Endothelial cell of umbilical vein (primary cell): ENCODE measurements around the gene MRTFA. TPM values are rescaled to one million over a fixed set of nuclear protein-coding genes. Genes with fewer than 3 reads are reported as not detected.

Experiments
- BruUV-seq: library from RNA; stranded (reverse); fragments of 400-500 nt; replicated peaks from 2 replicates; lab custom pipeline; 2021; lab: Mats Ljungman, UMichigan
- CTCF ChIA-PET: fragments of 300-600, 350-600 bp; sonication (Branson Sonifier 250); formaldehyde crosslinking; loops from one replicate; lab custom pipeline; 2021; ENCODE audit warnings: antibody characterized with exemption, inconsistent platforms; lab: Charles Lee
- POLR2A ChIA-PET: fragments of 300-600, 350-600 bp; sonication (Branson Sonifier 250); formaldehyde crosslinking; loops from one replicate; lab custom pipeline; 2021; ENCODE audit warnings: antibody characterized with exemption, inconsistent platforms; lab: Charles Lee
- DNase-seq: peaks from one replicate; pipeline ENCODE4 v3.0.0-alpha.2; 2011; ENCODE audit warnings: low read depth, low spot score
- FAIRE-seq: peaks from 2 replicates; lab custom pipeline; 2011; peaks lifted over from hg19 to GRCh38; lab: Jason Lieb, UNC
- H2AFZ ChIP-seq: 2 replicates; pipeline ENCODE4 v1.6.0; 2012; ENCODE audit warnings: low read depth, low read length, control low read depth, inconsistent platforms
- H3K27ac ChIP-seq: 2 replicates; pipeline ENCODE4 v1.5.1; 2011; ENCODE audit warnings: low read depth, mild to moderate bottlenecking, control low read depth, low read length, moderate library complexity; ENCODE audit not compliant: insufficient read depth
- H3K27me3 ChIP-seq, 2 experiments: 2 replicates each; pipeline versions ENCODE4 v1.6.0 to v1.6.1; 2011; ENCODE audit warnings: low read length in 2 of 2, mixed read lengths in 1 of 2; ENCODE audit not compliant: control insufficient read depth in 2 of 2, insufficient read depth in 2 of 2
- H3K36me3 ChIP-seq, 2 experiments: 2 replicates in 1 of 2; 3 replicates in 1 of 2; pipeline ENCODE4 v1.5.1; 2011; ENCODE audit warnings: low read length in 2 of 2, mild to moderate bottlenecking in 1 of 2, moderate library complexity in 1 of 2; ENCODE audit not compliant: control insufficient read depth in 2 of 2, insufficient read depth in 2 of 2; ENCODE audit errors: extremely low read depth in 1 of 2
- H3K4me1 ChIP-seq: 3 replicates; pipeline ENCODE4 v1.5.1; 2011; ENCODE audit warnings: mild to moderate bottlenecking, low read length; ENCODE audit not compliant: control insufficient read depth, insufficient read depth; ENCODE audit errors: extremely low read depth
- H3K4me2 ChIP-seq: 2 replicates; pipeline ENCODE4 v1.6.1; 2011; ENCODE audit warnings: low read length, control low read depth, mixed read lengths; ENCODE audit not compliant: insufficient read depth
- H3K4me3 ChIP-seq, 3 experiments: fragments of 200-600 bp in 1 of 3; sonication (generic), shearing (Covaris generic) in 1 of 3; replicated peaks in 1 of 3; 2 replicates each; pipeline ENCODE4 v1.5.1; 2011 to 2016; ENCODE audit warnings: control low read depth in 3 of 3, low read length in 3 of 3, mild to moderate bottlenecking in 2 of 3, inconsistent platforms in 1 of 3, low read depth in 1 of 3, moderate library complexity in 1 of 3; ENCODE audit not compliant: insufficient read depth in 1 of 3
- H3K79me2 ChIP-seq: 2 replicates; pipeline ENCODE4 v1.6.0; 2012; ENCODE audit warnings: low read length, inconsistent platforms; ENCODE audit not compliant: control insufficient read depth, insufficient read depth
- H3K9ac ChIP-seq: replicated peaks from 2 replicates; pipeline ENCODE3; 2011; ENCODE audit warnings: low read length, control low read depth; ENCODE audit not compliant: insufficient read depth; ENCODE audit errors: extremely low read depth
- H3K9me1 ChIP-seq: replicated peaks from 3 replicates; pipeline ENCODE4 v1.6.0; 2011; ENCODE audit warnings: mild to moderate bottlenecking, low read length; ENCODE audit not compliant: control insufficient read depth, insufficient read depth; ENCODE audit errors: extremely low read depth
- H3K9me3 ChIP-seq: replicated peaks from 2 replicates; pipeline ENCODE4 v1.5.1; 2012; ENCODE audit warnings: low read length, inconsistent platforms; ENCODE audit not compliant: control insufficient read depth, insufficient read depth
- H4K20me1 ChIP-seq: replicated peaks from 2 replicates; pipeline ENCODE3; 2011; ENCODE audit warnings: mild to moderate bottlenecking, low read length; ENCODE audit not compliant: control insufficient read depth, insufficient read depth; ENCODE audit errors: extremely low read depth
- CTCF ChIP-seq, 2 donors: IDR thresholded peaks; 1 replicate in 1 of 2; 2 replicates in 1 of 2; pipeline ENCODE4 v1.5.1; 2011; ENCODE audit warnings: low read length in 2 of 2, mild to moderate bottlenecking in 2 of 2, moderate library complexity in 2 of 2, control low read depth in 1 of 2, inconsistent platforms in 1 of 2, low read depth in 1 of 2; ENCODE audit not compliant: insufficient read depth in 1 of 2; ENCODE audit errors: extremely low read depth in 1 of 2
- EZH2 ChIP-seq: IDR thresholded peaks from 2 replicates; pipeline ENCODE4 v1.6.1; 2012; ENCODE audit warnings: borderline replicate concordance, low read depth, mild to moderate bottlenecking, moderate library complexity, low read length, inconsistent platforms; ENCODE audit not compliant: severe bottlenecking
- FOS ChIP-seq: IDR thresholded peaks from 2 replicates; pipeline ENCODE4 v1.6.1; 2011; ENCODE audit warnings: mild to moderate bottlenecking, low read length, moderate library complexity, borderline replicate concordance; ENCODE audit not compliant: insufficient read depth
- GATA2 ChIP-seq: IDR thresholded peaks from 2 replicates; pipeline ENCODE4 v1.7.0; 2011; ENCODE audit warnings: low read depth, mild to moderate bottlenecking, moderate library complexity, mixed read lengths, low read length; ENCODE audit not compliant: insufficient read length, insufficient read depth
- JUN ChIP-seq: IDR thresholded peaks from 2 replicates; pipeline ENCODE4 v1.6.1; 2011; ENCODE audit warnings: borderline replicate concordance, low read depth; ENCODE audit not compliant: insufficient read length, insufficient read depth
- MYC ChIP-seq: IDR thresholded peaks from one replicate; pipeline ENCODE4 v1.6.1; 2011; ENCODE audit warnings: mild to moderate bottlenecking, low read depth, low read length
- POLR2A ChIP-seq: IDR thresholded peaks from 2 replicates; pipeline ENCODE4 v1.6.1; 2012; ENCODE audit warnings: low read depth, mild to moderate bottlenecking, control low read depth, low read length
- POLR2AphosphoS5 ChIP-seq: IDR thresholded peaks from 2 replicates; pipeline ENCODE4 v1.6.1; 2012; ENCODE audit warnings: low read depth, mild to moderate bottlenecking, control low read depth, low read length, moderate library complexity; ENCODE audit not compliant: insufficient read depth
- dilution Hi-C: fragments of 300-500 bp; cut with MboI; formaldehyde crosslinking; loops from one replicate; pipeline ENCODE4 v1.15.0; 2019; ENCODE audit warnings: low sequenced_read_pairs; ENCODE audit not compliant: extremely low pct_ligation_motif_present
- intact Hi-C: fragments of 100-400 bp; cut with micrococcal nuclease; formaldehyde crosslinking; loops from one replicate; pipeline ENCODE4 v1.10.0; 2022
- polyA plus RNA-seq, 4 experiments: library from polyadenylated mRNA; depleted of rRNA in 3 of 4; stranded (reverse) in 3 of 4; unstranded in 1 of 4; fragments of >200 nt; gene quantifications; 2 replicates each; pipeline versions ENCODE4 v1.2.1 to v1.2.3, GENCODE V29; 2011 to 2012; ENCODE audit warnings: missing spikeins in 1 of 4
- total RNA-seq: library from RNA; stranded (reverse); gene quantifications from 2 replicates; pipeline ENCODE4 v1.2.3, GENCODE V29; 2021
- TF ChIP-seq, protein P1 (sequence below): IDR thresholded peaks from 2 replicates; pipeline ENCODE4 v1.6.1; 2011; ENCODE audit not compliant: insufficient read depth, insufficient read length

Gene MRTFA
- total and polyA plus RNA-seq, 2 donors (not counting 3 experiments of a cell fraction or from before 2014, with no cell fraction given): 13.6 to 44.1 TPM

DNA sequence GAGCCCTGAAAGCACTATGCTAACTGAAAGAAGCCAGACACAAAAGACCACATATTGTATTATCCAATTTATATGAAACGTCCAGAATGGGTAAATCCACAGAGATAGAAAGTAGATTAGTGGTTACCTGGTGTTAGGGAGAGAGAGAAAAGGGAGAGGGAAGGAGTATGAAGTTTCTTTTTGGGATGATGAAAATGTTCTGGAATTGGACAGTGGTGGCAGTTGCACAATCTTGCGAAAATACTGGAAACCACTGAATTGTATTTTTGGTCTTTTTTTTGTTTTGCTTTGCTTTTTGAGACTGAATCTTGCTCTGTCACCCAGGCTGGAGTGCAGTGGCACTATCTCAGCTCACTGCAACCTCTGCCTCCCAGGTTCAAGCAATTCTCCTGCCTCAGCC, 63.5 kb downstream of the MRTFA start:
- Histone ChIP-seq H3K4me2 (no peak overlapping the region), H3K9me1 (no peaks in the 10 kb centered on the region), H3K27ac (no peak overlapping the region), H4K20me1 (no peaks in the 10 kb centered on the region), H3K9ac (no peak overlapping the region), H3K79me2 (peaks cover 22% of the 10 kb centered on the region), H2AFZ (no peak overlapping the region), H3K36me3 (no peaks in the 10 kb centered on the region), H3K9me3 (no peaks in the 10 kb centered on the region), H3K4me1 (no peaks in the 10 kb centered on the region), H3K27me3 (no peaks in the 10 kb centered on the region), H3K4me3 (no peak overlapping the region)
- TF ChIP-seq POLR2A (no peak), JUN (no peak), FOS (no peak), GATA2 (no peak), EZH2 (no peak), CTCF (IDR thresholded peaks at IDR 0.05; ENCODE audit: extremely low read depth in 1 of 2, insufficient read depth in 1 of 2, low read depth in 1 of 2, low read length in 2 of 2) (no peak), MYC (no peak), POLR2AphosphoS5 (no peak)
- TF ChIP-seq, protein P1, sequence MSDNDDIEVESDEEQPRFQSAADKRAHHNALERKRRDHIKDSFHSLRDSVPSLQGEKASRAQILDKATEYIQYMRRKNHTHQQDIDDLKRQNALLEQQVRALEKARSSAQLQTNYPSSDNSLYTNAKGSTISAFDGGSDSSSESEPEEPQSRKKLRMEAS: no peak
- ChIA-PET POLR2A (no interaction called here), CTCF (interaction anchor here (1.2 kb wide), 1 partner anchor 49 kb away, joined by 3 read pairs; no protein-coding TSS in a partner anchor)
- DNase-seq (no peak), FAIRE-seq (no peak)
- dilution Hi-C loops: no loop called here
- no TSS peak for BruUV-seq
- intact Hi-C loops: no loop called here
